HG03097 (cell line): ENCODE measurements around the gene PTPRN2.

Source experiments
- ATAC-seq: cut with Tn5 transposase; IDR thresholded peaks from one replicate; pipeline ENCODE4 v1.9.1; 2021; ENCODE audit not compliant: unreplicated experiment, low FRiP score

PTPRN2 gene

GRCh38 chr7:158603773-158604755 lies 16.4 kb upstream of the PTPRN2 start:
- peak; percentile 17 for ATAC-seq

DNA sequence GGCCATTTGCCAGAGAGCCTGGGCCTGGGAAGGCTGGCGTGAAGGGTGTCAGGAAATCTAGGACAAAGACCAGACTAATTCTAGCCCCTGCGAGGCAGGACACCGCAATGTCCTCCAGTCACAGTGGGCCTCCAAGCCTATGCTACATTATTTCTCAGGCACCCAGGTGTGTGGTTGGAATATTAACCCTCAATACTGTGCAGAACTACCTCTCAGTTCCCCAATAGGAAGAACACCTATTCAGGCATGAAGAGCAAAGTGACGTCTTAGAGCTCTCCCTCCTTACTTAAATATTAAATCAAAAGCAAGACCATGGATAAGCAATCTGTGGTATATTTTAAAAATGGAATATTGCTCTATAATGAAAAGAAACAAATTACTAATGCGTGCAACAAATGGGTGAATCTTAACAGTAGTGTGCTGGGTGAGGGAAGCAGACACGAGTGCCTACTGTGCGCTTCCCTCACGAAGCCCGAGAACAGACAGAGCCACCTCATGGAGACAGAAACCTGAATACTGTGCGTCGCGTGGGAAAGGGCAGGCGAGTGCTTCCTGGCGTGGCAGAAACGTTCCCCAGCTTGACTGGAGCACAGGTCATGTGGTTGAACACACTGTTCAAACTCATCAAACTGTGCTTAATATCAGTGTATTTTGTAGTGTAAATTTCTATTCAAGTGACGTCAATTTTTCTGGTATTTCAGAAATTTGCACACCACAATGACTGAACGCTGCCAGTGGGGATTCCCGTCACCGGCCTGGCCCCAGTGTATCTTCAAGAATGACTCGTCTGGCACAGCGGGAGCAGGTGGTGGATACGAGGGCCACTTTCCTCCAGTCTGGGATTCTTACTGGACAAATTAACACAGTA lies 15.5 kb upstream of the PTPRN2 start:
- ATAC-seq: peak; percentile 42

DNA sequence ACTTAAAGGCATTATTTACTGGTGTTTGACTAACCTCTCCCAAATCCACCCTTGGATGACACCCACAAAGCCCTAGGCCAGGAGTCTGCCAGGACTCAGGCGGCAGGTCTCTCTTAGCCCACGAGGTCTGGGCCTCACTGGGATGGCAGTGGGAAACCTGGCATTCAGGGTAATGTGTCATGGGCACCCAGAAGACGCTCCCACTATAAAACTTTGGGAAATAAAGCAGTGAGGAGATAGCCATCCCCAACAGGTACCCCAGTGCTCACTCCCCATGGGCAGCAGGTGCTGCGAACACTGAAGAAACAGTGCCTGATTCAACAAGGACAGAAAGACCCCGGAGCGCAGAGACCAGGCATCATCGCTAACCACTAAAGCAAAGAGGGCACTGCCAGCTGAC lies 14.4 kb upstream of the PTPRN2 start:
- ATAC-seq: no peak

GRCh38 chr7:158601090-158601489 lies 13.5 kb upstream of the PTPRN2 start:
- no peak for ATAC-seq

GRCh38 chr7:158596745-158597144 lies 9.1 kb upstream of the PTPRN2 start:
- ATAC-seq: no peak

- ATAC-seq: no peak
These were observed 8.7 kb upstream of the PTPRN2 start for GRCh38 chr7:158596309-158596708.

DNA sequence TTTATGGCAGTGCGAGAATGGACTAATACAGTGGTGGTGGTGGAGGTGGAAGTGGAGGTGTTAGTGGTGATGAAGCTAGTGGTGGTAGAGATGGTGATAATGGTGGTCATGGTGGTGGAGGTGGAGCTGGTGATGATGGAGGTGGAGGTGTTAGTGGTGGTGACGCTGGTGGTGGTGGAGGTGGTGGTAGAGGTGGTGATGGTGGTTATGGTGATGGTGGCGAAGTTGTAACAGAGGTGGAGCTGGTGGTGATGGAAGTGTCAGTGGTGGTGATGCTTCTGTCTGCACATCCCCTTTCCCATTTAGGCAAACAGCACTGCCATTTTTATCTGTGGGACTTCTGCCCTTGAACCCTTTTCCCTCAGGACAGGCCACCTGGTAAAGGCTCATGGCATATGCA lies 7.4 kb upstream of the PTPRN2 start:
- ATAC-seq: no peak

DNA sequence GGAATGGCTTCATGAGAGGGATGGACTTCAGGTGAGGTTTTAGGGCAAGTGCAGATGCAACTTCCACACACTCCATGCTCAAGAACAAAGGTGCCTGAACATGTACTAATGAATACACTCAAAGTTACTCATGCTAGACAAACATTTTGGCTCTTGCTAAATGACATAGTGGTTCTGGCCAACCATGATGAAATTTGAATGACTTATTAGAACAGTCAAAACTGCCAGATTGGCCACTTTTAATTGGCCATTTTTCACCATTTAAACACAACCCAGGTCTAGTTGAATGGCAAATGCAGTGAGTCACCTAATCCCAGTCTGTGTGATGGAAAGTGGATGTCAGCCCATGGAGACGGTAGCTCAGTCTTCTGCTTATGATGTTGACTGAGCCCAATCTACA lies 4.9 kb upstream of the PTPRN2 start:
- ATAC-seq: no peak

GRCh38 chr7:158591944-158592343 lies 4.3 kb upstream of the PTPRN2 start:
- ATAC-seq: no peak

DNA sequence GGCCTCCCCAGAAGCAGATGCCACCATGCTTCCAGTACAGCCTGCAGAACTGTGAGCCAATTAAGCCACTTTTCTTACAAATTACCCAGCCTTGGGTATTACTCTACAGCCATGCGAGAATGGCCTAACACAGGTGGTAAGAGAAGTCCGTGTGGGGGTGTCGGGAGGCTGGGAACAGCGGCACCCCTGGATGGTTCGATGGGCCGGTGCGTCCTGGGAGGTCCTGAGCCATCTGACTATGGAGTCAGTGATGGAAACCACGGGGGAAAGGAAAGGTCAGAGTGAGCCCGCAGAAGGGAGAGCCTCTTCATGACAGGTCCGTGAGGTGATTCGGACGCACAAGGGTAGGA lies 2.5 kb upstream of the PTPRN2 start:
- ATAC-seq: no peak

- no peak for ATAC-seq
These were observed 2.0 kb upstream of the PTPRN2 start for GRCh38 chr7:158589653-158590052.

- no peak for ATAC-seq
These were observed 1.3 kb upstream of the PTPRN2 start for GRCh38 chr7:158588878-158589442.

DNA sequence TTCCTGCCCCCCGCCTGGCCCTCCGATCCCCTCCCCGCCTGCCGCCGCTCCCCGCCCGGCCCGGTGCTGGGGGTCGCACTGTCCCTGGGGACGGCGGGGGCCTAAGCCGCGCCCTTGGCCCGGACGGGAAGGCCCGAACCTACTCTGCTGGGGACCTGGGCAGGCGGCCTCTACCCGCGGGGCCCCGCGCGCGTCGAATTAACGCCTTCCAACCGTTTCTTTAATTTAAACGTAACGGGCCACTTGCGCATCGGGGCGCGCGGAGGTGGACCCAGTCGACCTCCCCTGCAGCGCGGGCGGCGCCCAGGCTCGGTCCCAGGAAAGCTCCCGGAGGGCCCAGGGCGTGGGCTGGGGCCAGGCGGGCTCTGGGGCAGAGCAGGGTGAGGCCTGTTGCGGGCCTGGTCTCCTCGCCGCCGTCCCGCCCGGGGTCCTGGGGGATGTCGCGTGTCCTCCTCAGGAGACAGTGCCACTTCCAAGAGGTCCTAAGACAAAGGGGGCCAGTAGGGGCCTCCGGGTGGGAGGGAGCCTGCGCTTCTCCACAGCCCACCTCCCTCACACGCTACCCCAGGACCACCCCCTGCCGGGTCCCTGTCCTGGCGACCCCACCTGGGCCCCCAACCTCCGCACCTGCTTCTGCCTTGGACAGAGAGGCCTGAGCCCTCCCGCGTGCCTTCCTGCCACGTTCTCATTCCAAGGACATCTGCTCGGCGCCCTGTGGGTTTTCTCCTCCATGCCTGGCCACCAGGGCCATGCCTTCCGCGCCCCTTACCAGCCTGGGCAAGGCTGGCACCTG lies 658 bp upstream of the PTPRN2 start:
- ATAC-seq: no peak

DNA sequence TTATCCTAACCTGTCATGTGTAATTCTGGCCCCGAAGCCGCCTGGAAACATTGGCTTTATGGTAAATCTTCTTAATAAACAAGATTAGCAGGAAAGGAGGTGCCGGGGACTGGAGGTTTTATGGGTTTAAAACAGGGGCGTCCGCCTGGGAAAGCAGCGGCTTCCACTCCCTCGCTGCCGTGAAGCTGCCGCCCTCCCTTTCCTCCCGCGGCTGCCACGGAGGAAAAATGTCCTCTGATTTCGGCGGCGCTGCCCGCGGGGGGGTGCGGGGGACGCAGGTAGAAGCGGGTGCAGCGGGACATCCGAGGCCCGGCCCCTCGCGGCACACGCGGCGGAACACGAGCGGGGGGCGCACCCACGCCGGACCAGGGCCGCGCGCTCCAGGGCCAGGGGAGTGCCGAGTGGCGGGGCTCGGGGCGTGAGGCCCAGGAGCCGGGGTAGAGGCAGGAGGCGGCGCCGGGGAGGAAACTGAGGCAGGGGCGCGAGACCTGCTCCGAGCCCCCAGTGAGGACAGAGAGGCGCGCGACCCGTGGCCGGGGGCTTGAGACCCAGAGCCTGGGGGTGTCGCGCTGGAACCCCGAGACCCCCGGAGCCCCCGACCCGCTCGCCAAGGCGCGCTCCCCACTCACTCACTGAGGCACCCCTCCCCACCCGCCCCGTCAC lies 993 bp downstream of the PTPRN2 start:
- no peak for ATAC-seq

DNA sequence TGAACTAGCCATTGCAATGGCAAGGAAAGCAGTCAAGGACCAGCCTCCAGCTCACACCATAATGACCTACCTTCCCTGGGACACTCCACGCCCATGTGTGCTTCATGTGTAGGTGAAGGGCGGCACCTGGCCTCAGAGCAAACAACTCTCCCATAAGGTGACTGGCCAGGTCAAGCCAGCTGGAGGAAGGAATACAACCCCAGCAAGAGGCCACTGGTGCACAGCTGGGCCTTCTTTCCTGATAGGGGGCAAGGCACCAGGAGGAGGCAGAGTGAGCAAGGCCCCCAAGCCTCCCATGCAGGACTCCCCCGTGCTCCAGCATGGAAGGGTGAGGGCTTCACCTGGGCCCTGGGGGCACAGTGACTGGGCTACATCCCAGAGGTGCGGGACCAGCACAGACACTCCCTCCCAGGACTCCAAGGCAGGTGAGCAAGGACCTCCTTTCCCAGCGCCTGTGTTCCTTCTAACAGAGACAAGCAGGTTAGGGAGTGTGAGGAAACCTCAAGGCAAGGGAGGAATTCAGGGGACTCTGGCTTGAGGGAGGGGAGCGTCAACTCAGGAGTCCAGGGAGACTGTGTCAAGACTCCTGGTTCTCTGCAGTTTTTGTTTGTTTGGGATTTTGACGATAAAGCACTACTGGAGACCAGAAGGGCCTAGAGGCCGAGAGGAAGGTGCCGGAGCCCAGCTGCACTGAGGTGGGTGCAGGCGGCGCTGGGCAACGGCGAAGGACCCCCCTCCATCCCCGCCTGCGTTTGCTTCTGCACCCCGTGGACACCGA lies 1.7 kb downstream of the PTPRN2 start:
- no peak for ATAC-seq

- no peak for ATAC-seq
These were observed 3.2 kb downstream of the PTPRN2 start for GRCh38 chr7:158584407-158584806.

GRCh38 chr7:158583810-158584209 lies 3.8 kb downstream of the PTPRN2 start:
- no peak for ATAC-seq

- ATAC-seq: no peak
These were observed 4.5 kb downstream of the PTPRN2 start for GRCh38 chr7:158583143-158583542.

DNA sequence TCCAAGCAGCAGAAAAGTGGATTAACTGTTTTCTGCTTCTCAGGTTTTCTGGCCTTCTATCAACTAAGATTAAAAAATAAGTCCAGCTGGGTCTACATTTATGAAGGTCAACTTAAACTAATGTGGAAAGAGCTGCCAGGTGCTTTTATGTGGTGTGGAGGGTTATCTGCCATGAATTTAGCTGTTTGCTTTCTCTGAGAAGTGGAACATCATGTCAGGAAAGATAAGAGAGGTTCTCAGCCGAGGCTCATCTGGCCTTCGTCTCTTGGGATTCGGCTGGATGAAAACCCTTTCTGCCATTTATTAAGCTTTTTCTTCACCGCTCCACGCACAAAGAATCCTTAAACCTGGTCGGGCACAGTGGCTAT lies 5.5 kb downstream of the PTPRN2 start:
- ATAC-seq: no peak
